HepG2 (cell line): ENCODE results near the gene FAM13B. TPM values are rescaled to one million over a fixed set of nuclear protein-coding genes. Genes with fewer than 3 reads are reported as not detected.

Experiments used
- AGO2 ChIP-seq: fragments of 200-400 bp; formaldehyde crosslinking; optimal IDR thresholded peaks from 2 replicates; pipeline ENCODE3; 2017; ENCODE audit warnings: mild to moderate bottlenecking, low read depth, low read length, moderate library complexity
- ARID4A ChIP-seq: sonication (generic); formaldehyde crosslinking; IDR thresholded peaks from 2 replicates; pipeline ENCODE4 v1.5.0; 2020; ENCODE audit warnings: mild to moderate bottlenecking, missing genetic modification reagents, borderline replicate concordance
- CCDC6 ChIP-seq: sonication (generic); formaldehyde crosslinking; IDR thresholded peaks from 2 replicates; pipeline ENCODE4 v1.8.1; 2022; ENCODE audit warnings: mild to moderate bottlenecking, missing genetic modification reagents, moderate library complexity
- ELK4 ChIP-seq: sonication (generic); formaldehyde crosslinking; IDR thresholded peaks from 2 replicates; pipeline ENCODE4 v1.9.0; 2021; ENCODE audit warnings: missing genetic modification reagents, borderline replicate concordance
- HNF1B ChIP-seq: sonication (generic); formaldehyde crosslinking; IDR thresholded peaks from 2 replicates; pipeline ENCODE4 v1.5.1; 2020; ENCODE audit warnings: mild to moderate bottlenecking, moderate library complexity, missing genetic modification reagents
- HNRNPK ChIP-seq: fragments of 200-400 bp; formaldehyde crosslinking; IDR thresholded peaks from 2 replicates; pipeline ENCODE4 v1.6.1; 2018; ENCODE audit warnings: low read length, low read depth, moderate library complexity, mild to moderate bottlenecking; ENCODE audit not compliant: poor library complexity, severe bottlenecking
- IRF9 ChIP-seq: sonication (generic); formaldehyde crosslinking; IDR thresholded peaks from 2 replicates; pipeline ENCODE4 v1.8.0; 2022; ENCODE audit warnings: missing genetic modification reagents, mild to moderate bottlenecking, borderline replicate concordance
- JDP2 ChIP-seq: sonication (generic); formaldehyde crosslinking; IDR thresholded peaks from 2 replicates; pipeline ENCODE4 v1.8.1; 2022; ENCODE audit warnings: missing genetic modification reagents, borderline replicate concordance
- KAT2B ChIP-seq: fragments of 150-350 bp; IDR thresholded peaks from 2 replicates; pipeline ENCODE4 v1.6.1; 2014; ENCODE audit warnings: low read depth, low read length, borderline replicate concordance
- KLF15 ChIP-seq: sonication (generic); formaldehyde crosslinking; IDR thresholded peaks from 2 replicates; pipeline ENCODE4 v1.8.1; 2023; ENCODE audit warnings: borderline replicate concordance, mild to moderate bottlenecking, inconsistent platforms, missing genetic modification reagents, mixed read lengths
- MXD3 ChIP-seq: IDR thresholded peaks from 2 replicates; pipeline ENCODE4 v1.6.1; 2016; ENCODE audit warnings: mild to moderate bottlenecking, missing biosample characterization, missing genetic modification reagents
- PHF21A ChIP-seq: sonication (generic); formaldehyde crosslinking; IDR thresholded peaks from 2 replicates; pipeline ENCODE4 v1.5.0; 2020; ENCODE audit warnings: mild to moderate bottlenecking, missing genetic modification reagents
- REXO4 ChIP-seq: sonication (generic); formaldehyde crosslinking; IDR thresholded peaks from 2 replicates; pipeline ENCODE4 v1.8.0; 2022; ENCODE audit warnings: missing genetic modification reagents, mild to moderate bottlenecking, borderline replicate concordance
- TBP ChIP-seq: sonication (generic); formaldehyde crosslinking; IDR thresholded peaks from 2 replicates; pipeline ENCODE4 v1.5.0; 2020; ENCODE audit warnings: missing genetic modification reagents
- TEAD3 ChIP-seq: optimal IDR thresholded peaks from 2 replicates; pipeline ENCODE3; 2016; ENCODE audit warnings: borderline replicate concordance
- ZNF547 ChIP-seq: sonication (generic); formaldehyde crosslinking; IDR thresholded peaks from 2 replicates; pipeline ENCODE4 v1.5.1; 2020; ENCODE audit warnings: mild to moderate bottlenecking, missing genetic modification reagents
- ZNF569 ChIP-seq: sonication (generic); formaldehyde crosslinking; IDR thresholded peaks from 2 replicates; pipeline ENCODE4 v1.5.0; 2020; ENCODE audit warnings: mild to moderate bottlenecking, missing genetic modification reagents, moderate library complexity, borderline replicate concordance
- ZNF614 ChIP-seq: IDR thresholded peaks from 2 replicates; pipeline ENCODE4 v1.6.1; 2018; ENCODE audit warnings: missing biosample characterization, missing genetic modification reagents, inconsistent platforms, borderline replicate concordance
- ZNF788 ChIP-seq: sonication (generic); formaldehyde crosslinking; IDR thresholded peaks from 2 replicates; pipeline ENCODE4 v1.5.0; 2020; ENCODE audit warnings: mild to moderate bottlenecking, missing genetic modification reagents, borderline replicate concordance
- polyA plus RNA-seq, 8 experiments: library from polyadenylated mRNA; depleted of rRNA in 3 of 8; stranded (reverse) in 7 of 8; unstranded in 1 of 8; fragments of >200 nt; fragmentation: Illumina TruSeq in 4 of 8; extraction: Trizol in 4 of 8; gene quantifications; 2 replicates each; pipeline versions ENCODE4 v1.2.1 to v1.2.3, GENCODE V29; 2011 to 2016; ENCODE audit warnings: low read depth in 4 of 8, missing spikeins in 1 of 8, mixed read lengths in 1 of 8; ENCODE audit not compliant: insufficient read depth in 1 of 8
- total RNA-seq, 5 experiments: library from RNA; depleted of rRNA; stranded (reverse); fragments of >200 nt; fragmentation: Illumina TruSeq; extraction: Trizol; gene quantifications; 2 replicates each; pipeline ENCODE4 v1.2.3, GENCODE V29; 2016; ENCODE audit warnings: low read depth in 1 of 5

FAM13B gene
- total and polyA plus RNA-seq, 2 of the 13 experiments (the other 11 are each of a cell fraction or from before 2014, with no cell fraction given), result 6.9 to 11.5 TPM

GRCh38 chr5:138032572-138033385 is at the start of gene FAM13B (continued):
- TF ChIP-seq JDP2, result no peak; the same call in 1 of the 2 replicates
- peak; percentile 19; the same call in 1 of the 2 replicates for TF ChIP-seq ZNF547 (CRISPR knock-in tag)
- peak; percentile 64 for TF ChIP-seq TEAD3 (CRISPR knock-in tag)
- TF ChIP-seq KLF15 (CRISPR knock-in tag), result no peak
- peak; percentile 64; the same call in 1 of the 2 replicates for TF ChIP-seq ZNF614 (CRISPR knock-in tag)
- TF ChIP-seq AGO2, result peak; percentile 87
- TF ChIP-seq KAT2B, result no peak
- 0 out of 2 replicates have a peak, but pooled peaks have one; percentile 25 for TF ChIP-seq IRF9
- peak; percentile 12 for TF ChIP-seq HNRNPK
- TF ChIP-seq REXO4, result no peak
- TF ChIP-seq PHF21A, result no peak; the same call in 1 of the 2 replicates
- TF ChIP-seq TBP (CRISPR knock-in tag), result 0 out of 2 replicates have a peak, but pooled peaks have one; percentile 45
- TF ChIP-seq ELK4 (CRISPR knock-in tag), result no peak
- TF ChIP-seq MXD3 (CRISPR knock-in tag), result peak; percentile 83
- TF ChIP-seq ARID4A (CRISPR knock-in tag), result peak; percentile 84
- peak; percentile 47 for TF ChIP-seq CCDC6
- TF ChIP-seq HNF1B (CRISPR knock-in tag), result peak; percentile 66; the same call in 1 of the 2 replicates
- TF ChIP-seq ZNF569 (CRISPR knock-in tag), result peak; percentile 92; the same call in 1 of the 2 replicates
- 0 out of 2 replicates have a peak, but pooled peaks have one; percentile 68 for TF ChIP-seq ZNF788 (CRISPR knock-in tag)
